Naive B cell (primary cell): ENCODE measurements around the gene IRGC. TPM values are rescaled to one million over a fixed set of nuclear protein-coding genes. Genes with fewer than 3 reads are reported as not detected.

ENCODE experiments used
- ATAC-seq, 2 donors: fragments of 150-1000 bp; cut with Tn5 transposase; 2 replicates each; pipeline ENCODE4 v1.10.0; 2021; ENCODE audit warnings: low read depth in 2 of 2, mild to moderate bottlenecking in 2 of 2, moderate library complexity in 2 of 2
- DNase-seq: peaks from one replicate; pipeline ENCODE4 v3.0.0; 2022
- H3K27ac Mint-ChIP-seq, 6 donors: one replicate each; pipeline ENCODE4 v1.8.0; 2020 to 2022; ENCODE audit warnings: mild to moderate bottlenecking in 6 of 6, mixed read lengths in 6 of 6, moderate library complexity in 5 of 6, inconsistent platforms in 2 of 6
- H3K27me3 Mint-ChIP-seq, 3 donors: one replicate each; pipeline ENCODE4 v1.8.0; 2021 to 2022; ENCODE audit warnings: mixed read lengths in 3 of 3, mild to moderate bottlenecking in 1 of 3
- H3K36me3 Mint-ChIP-seq, 2 donors: one replicate each; pipeline ENCODE4 v1.8.0; 2020 to 2022; ENCODE audit warnings: mixed read lengths in 2 of 2, inconsistent platforms in 1 of 2, mild to moderate bottlenecking in 1 of 2
- H3K4me1 Mint-ChIP-seq, 3 donors: one replicate each; pipeline ENCODE4 v1.8.0; 2020 to 2022; ENCODE audit warnings: mixed read lengths in 3 of 3, inconsistent platforms in 1 of 3, mild to moderate bottlenecking in 1 of 3, moderate library complexity in 1 of 3
- H3K4me3 Mint-ChIP-seq, 8 donors: one replicate each; pipeline ENCODE4 v1.8.0; 2020 to 2022; ENCODE audit warnings: mild to moderate bottlenecking in 8 of 8, mixed read lengths in 8 of 8, moderate library complexity in 8 of 8, inconsistent platforms in 2 of 8
- H3K9me3 Mint-ChIP-seq, 7 donors: one replicate each; pipeline ENCODE4 v1.8.0; 2020 to 2022; ENCODE audit warnings: mixed read lengths in 7 of 7, mild to moderate bottlenecking in 5 of 7, inconsistent platforms in 2 of 7, moderate library complexity in 1 of 7
- polyA plus RNA-seq, 6 donors: library from polyadenylated mRNA; unstranded; fragments of 300-500 nt; fragmentation: Illumina TruSeq; gene quantifications; one replicate each; pipeline ENCODE4 v1.2.3, GENCODE V29; 2021; ENCODE audit warnings: low read depth in 6 of 6

IRGC gene
- polyA plus RNA-seq, 6 donors from 2014 or later = not detected

GRCh38 chr19:43697295-43697694, 18.6 kb upstream of the IRGC start:
- Mint-ChIP-seq H3K4me3 (no peak overlapping the region), H3K9me3 (peaks cover 3 to 16% (median 10%) of the 10 kb centered on the region in 7 donors), H3K27ac (no peak overlapping the region), H3K36me3 (peaks cover 0 to 16% of the 10 kb centered on the region in 2 donors), H3K27me3 (peaks cover 17 to 45% (median 45%) of the 10 kb centered on the region in 3 donors), H3K4me1 (peaks cover 17 to 24% (median 23%) of the 10 kb centered on the region in 3 donors)
- ATAC-seq = no peak
- DNase-seq = no peak

- no peak for ATAC-seq
- Mint-ChIP-seq H3K4me1 (peaks cover 22 to 28% (median 23%) of the 10 kb centered on the region in 3 donors), H3K4me3 (peak overlapping the region; percentile 32 to 87 (median 78)), H3K27me3 (peaks cover 8 to 36% (median 29%) of the 10 kb centered on the region in 3 donors), H3K36me3 (peaks cover 0 to 9% of the 10 kb centered on the region in 2 donors), H3K9me3 (peaks cover 0 to 13% (median 4%) of the 10 kb centered on the region in 7 donors), H3K27ac (peak overlapping the region; percentile 70 to 98 (median 94))
- no peak for DNase-seq
Measured at GRCh38 chr19:43699506-43700394, 16.1 kb upstream of the IRGC start.

- Mint-ChIP-seq H3K4me1 (peaks cover 22 to 28% (median 23%) of the 10 kb centered on the region in 3 donors), H3K27me3 (peaks cover 3 to 38% (median 21%) of the 10 kb centered on the region in 3 donors), H3K27ac (peak overlapping the region; percentile 70 to 98 (median 94)), H3K4me3 (peak overlapping the region; percentile 32 to 87 (median 78)), H3K9me3 (peaks cover 0 to 8% (median 1%) of the 10 kb centered on the region in 7 donors), H3K36me3 (peaks cover 0 to 1% of the 10 kb centered on the region in 2 donors)
- ATAC-seq (peak; percentile 36 to 42), DNase-seq (peak; percentile 25)
Measured at GRCh38 chr19:43700395-43701000, 15.4 kb upstream of the IRGC start.

- Mint-ChIP-seq H3K27me3 (peaks cover 0 to 32% (median 15%) of the 10 kb centered on the region in 3 donors), H3K27ac (peak overlapping the region in 2 of 6 donors; percentile 49 to 76), H3K4me3 (no peak overlapping the region), H3K9me3 (peaks cover 0 to 6% (median 2%) of the 10 kb centered on the region in 7 donors), H3K36me3 (no peaks in the 10 kb centered on the region), H3K4me1 (peaks cover 22 to 28% (median 23%) of the 10 kb centered on the region in 3 donors)
- no peak for ATAC-seq
- no peak for DNase-seq
Measured at GRCh38 chr19:43704002-43704705, 11.7 kb upstream of the IRGC start.

GRCh38 chr19:43705729-43706128, 10.1 kb upstream of the IRGC start:
- H3K27ac Mint-ChIP-seq = peak overlapping the region in 1 of 6 donors; percentile 53
- peaks cover 10 to 16% (median 11%) of the 10 kb centered on the region in 3 donors for H3K4me1 Mint-ChIP-seq
- peaks cover 0 to 8% (median 4%) of the 10 kb centered on the region in 7 donors for H3K9me3 Mint-ChIP-seq
- ATAC-seq (no peak), DNase-seq (no peak)
- H3K27me3 Mint-ChIP-seq = peaks cover 0 to 24% (median 7%) of the 10 kb centered on the region in 3 donors
- H3K36me3 Mint-ChIP-seq = no peaks in the 10 kb centered on the region
- no peak overlapping the region for H3K4me3 Mint-ChIP-seq

- Mint-ChIP-seq H3K27ac (no peak overlapping the region), H3K9me3 (peaks cover 0 to 8% (median 3%) of the 10 kb centered on the region in 7 donors), H3K4me1 (peaks cover 0 to 4% (median 4%) of the 10 kb centered on the region in 3 donors), H3K4me3 (no peak overlapping the region), H3K36me3 (no peaks in the 10 kb centered on the region), H3K27me3 (peaks cover 3 to 35% (median 7%) of the 10 kb centered on the region in 3 donors)
- no peak for DNase-seq
- no peak for ATAC-seq
Measured at GRCh38 chr19:43707158-43707712, 8.6 kb upstream of the IRGC start.

GRCh38 chr19:43708716-43709115, 7.2 kb upstream of the IRGC start:
- DNase-seq (no peak), ATAC-seq (no peak)
- Mint-ChIP-seq H3K27me3 (peaks cover 7 to 46% (median 10%) of the 10 kb centered on the region in 3 donors), H3K4me1 (no peaks in the 10 kb centered on the region), H3K4me3 (peak overlapping the region in 1 of 8 donors; percentile 42), H3K36me3 (no peaks in the 10 kb centered on the region), H3K9me3 (peaks cover 0 to 8% (median 3%) of the 10 kb centered on the region in 7 donors), H3K27ac (no peak overlapping the region)

GRCh38 chr19:43711751-43712355, 4.0 kb upstream of the IRGC start:
- H3K27me3 Mint-ChIP-seq = peaks cover 0 to 48% (median 15%) of the 10 kb centered on the region in 3 donors
- ATAC-seq (no peak), DNase-seq (no peak)
- H3K36me3 Mint-ChIP-seq = no peaks in the 10 kb centered on the region
- no peak overlapping the region for H3K27ac Mint-ChIP-seq
- H3K4me1 Mint-ChIP-seq = peaks cover 0 to 6% (median 0%) of the 10 kb centered on the region in 3 donors
- no peak overlapping the region for H3K4me3 Mint-ChIP-seq
- peaks cover 0 to 8% (median 3%) of the 10 kb centered on the region in 7 donors for H3K9me3 Mint-ChIP-seq

GRCh38 chr19:43713208-43713607, 2.7 kb upstream of the IRGC start:
- Mint-ChIP-seq H3K4me1 (peaks cover 0 to 6% (median 0%) of the 10 kb centered on the region in 3 donors), H3K9me3 (peaks cover 0 to 8% (median 3%) of the 10 kb centered on the region in 7 donors), H3K27me3 (peaks cover 0 to 43% (median 15%) of the 10 kb centered on the region in 3 donors), H3K27ac (no peak overlapping the region), H3K36me3 (no peaks in the 10 kb centered on the region), H3K4me3 (no peak overlapping the region)
- DNase-seq (no peak), ATAC-seq (no peak)

- ATAC-seq = no peak
- no peak for DNase-seq
- Mint-ChIP-seq H3K36me3 (no peaks in the 10 kb centered on the region), H3K27ac (no peak overlapping the region), H3K27me3 (peaks cover 0 to 20% (median 5%) of the 10 kb centered on the region in 3 donors), H3K9me3 (no peaks in the 10 kb centered on the region), H3K4me3 (no peak overlapping the region), H3K4me1 (peaks cover 0 to 6% (median under 1%) of the 10 kb centered on the region in 3 donors)
Measured at GRCh38 chr19:43718627-43719377, 2.9 kb downstream of the IRGC start.

GRCh38 chr19:43719378-43719868, 3.5 kb downstream of the IRGC start:
- Mint-ChIP-seq H3K27me3 (peaks cover 0 to 19% (median 5%) of the 10 kb centered on the region in 3 donors), H3K4me3 (no peak overlapping the region), H3K9me3 (no peaks in the 10 kb centered on the region), H3K27ac (no peak overlapping the region), H3K36me3 (no peaks in the 10 kb centered on the region), H3K4me1 (peaks cover 0 to 7% (median 6%) of the 10 kb centered on the region in 3 donors)
- DNase-seq (no peak), ATAC-seq (no peak)

GRCh38 chr19:43719918-43720317, 4.0 kb downstream of the IRGC start:
- H3K27me3 Mint-ChIP-seq = peaks cover 0 to 14% (median under 1%) of the 10 kb centered on the region in 3 donors
- ATAC-seq = no peak
- H3K4me1 Mint-ChIP-seq = peaks cover 0 to 12% (median 2%) of the 10 kb centered on the region in 3 donors
- no peaks in the 10 kb centered on the region for H3K9me3 Mint-ChIP-seq
- DNase-seq = no peak
- H3K27ac Mint-ChIP-seq = no peak overlapping the region
- H3K36me3 Mint-ChIP-seq = no peaks in the 10 kb centered on the region
- no peak overlapping the region for H3K4me3 Mint-ChIP-seq
